Measurements from ENCODE around the gene MRLN.
"Not testable (repeated sequence)": the region's sequence is repeated elsewhere in the genome, so short reads cannot be mapped to it uniquely, and the experiment has no call there.

Gene MRLN

DNA sequence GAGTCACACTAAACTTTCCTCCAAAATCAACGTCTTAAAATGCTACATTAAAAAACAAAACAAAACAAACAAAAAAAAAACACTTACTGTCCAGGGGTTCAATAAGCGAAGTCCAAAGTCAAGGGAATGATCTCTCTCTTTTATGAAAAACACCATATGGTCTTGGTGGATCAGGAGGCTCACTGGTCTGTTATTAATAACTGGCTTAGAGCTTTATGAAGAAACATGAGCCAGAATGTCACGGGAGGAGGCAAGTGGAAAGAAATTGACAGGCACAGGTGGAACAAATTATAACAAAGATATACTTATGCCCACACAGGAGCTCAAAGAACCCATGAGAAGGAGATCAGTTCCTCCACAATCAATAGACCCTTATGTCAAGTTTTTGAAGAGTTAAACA is at the start of gene MRLN:
TSS of gene MRLN (minus strand) at position 189 of the 400 bp plus-strand sequence.
- DNase-seq (ENCODE audit: low read depth) = no peak

DNA sequence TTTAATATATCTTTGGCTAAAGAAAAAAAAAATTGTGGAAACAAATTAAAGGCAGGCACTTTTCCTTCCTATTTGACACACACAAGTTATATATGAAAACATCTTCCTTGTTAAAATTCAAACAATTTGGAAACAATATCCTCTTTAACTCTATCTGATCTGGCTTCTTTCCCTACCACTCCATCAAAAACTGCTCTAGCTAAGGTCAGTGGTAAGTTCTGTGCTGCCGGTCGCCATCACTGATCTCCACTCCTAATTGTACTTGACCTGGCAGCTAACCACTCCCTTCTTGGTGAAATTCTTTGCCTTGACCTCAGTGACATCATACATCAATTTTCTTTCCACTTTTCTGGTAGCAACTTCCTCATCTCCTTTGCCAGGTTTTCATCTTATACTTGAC is 47.9 kb upstream of the MRLN start:
- no peak for DNase-seq (ENCODE audit: low read depth)

DNA sequence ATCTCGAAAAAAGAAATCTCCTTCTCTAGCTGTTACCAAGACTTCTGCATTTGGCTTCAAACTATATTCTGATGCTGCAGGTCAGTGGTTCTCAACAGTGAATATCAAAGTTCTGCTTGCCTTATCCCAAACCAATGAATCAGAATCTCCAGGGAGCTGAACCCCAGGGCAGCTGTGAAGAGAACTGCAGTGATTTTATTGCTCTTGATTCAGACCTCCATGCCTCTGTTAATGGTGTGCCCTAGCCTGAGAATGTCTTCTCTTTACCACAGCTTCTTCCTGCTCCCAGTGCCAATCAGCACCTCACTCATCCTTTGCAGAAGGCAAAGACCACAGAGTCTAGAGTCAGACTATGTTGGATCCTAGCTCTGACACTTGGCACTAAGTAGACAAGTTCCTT is 46.2 kb upstream of the MRLN start:
- no peak for DNase-seq (ENCODE audit: low read depth)

DNA sequence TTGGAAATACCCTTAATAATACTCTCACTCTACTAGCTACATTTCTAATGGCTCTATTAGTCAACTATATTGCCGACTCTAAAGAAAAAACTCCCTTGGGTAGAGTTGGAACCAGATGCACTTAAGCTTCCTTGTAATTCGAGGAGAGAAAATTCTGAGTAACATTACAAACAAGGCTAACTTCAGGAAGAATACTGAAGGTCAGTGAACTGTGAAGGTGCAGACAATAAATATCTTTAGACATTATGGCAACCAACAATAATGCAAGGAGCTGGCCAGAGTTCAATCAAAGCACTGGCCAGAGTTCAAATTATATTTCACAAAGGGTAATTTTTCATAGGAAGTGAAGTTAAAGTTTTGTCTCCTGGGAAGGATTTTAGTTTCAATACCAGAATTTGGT is 40.7 kb upstream of the MRLN start:
- no peak for DNase-seq (ENCODE audit: low read depth)

DNA sequence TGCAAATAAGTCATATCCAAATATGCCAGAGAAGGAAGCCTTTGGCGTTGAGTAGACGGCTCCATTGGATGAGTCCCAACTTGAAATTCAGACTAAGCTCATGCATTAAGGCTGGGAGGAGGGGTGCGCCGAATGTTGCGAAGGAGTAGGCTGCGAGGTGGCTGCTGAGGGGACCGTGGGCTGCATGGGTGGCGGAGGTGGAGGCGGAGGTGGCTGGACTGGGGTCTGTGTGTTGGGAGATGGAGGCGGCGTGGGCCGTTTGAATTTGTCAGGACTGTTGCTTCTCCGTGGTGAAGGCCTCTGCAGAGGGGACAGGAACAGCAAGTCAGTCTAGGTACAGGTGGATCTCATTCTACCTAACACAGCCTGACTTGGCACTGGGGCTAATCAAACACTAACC is 39.6 kb upstream of the MRLN start:
- DNase-seq (ENCODE audit: low read depth) = no peak

DNA sequence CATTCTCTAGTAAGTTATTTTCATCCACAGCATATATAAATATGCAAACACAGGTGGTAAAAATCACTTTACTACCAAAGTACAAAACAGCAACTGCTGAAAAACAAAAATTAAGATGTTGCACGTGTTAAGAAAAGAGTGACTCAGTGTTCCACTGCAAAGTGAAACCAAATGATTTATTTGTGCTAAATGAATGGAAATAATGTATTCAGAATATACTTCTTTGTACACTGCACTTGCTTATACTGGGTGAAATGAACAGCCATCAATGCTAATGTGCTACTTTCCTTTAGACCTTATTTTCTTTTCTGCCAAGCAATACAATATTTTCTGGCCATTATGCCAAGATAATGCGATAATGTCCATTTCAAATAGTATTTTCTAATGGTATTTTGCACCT is 38.3 kb upstream of the MRLN start:
- DNase-seq (ENCODE audit: low read depth) = no peak

DNA sequence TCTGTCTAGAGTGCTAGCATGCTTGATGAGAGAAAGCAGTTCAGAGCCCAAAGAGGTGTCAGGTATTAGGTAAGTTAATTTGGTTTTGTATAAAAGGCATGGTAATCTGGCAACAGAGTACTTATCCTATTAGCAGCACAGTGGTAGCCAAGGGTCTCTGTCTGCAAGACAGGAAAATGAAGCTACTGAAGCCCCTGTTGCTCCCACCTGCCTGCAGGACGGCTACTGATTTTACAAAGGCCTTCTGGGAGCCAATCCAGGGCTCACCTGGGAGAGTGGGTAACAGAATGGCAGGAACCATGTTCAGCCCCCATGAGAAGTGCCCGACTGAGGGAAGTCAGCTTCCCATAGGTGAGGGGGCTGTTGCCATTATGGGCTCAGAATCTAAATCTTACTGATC is 36.8 kb upstream of the MRLN start:
- not testable (repeated sequence) for DNase-seq (ENCODE audit: low read depth)

DNA sequence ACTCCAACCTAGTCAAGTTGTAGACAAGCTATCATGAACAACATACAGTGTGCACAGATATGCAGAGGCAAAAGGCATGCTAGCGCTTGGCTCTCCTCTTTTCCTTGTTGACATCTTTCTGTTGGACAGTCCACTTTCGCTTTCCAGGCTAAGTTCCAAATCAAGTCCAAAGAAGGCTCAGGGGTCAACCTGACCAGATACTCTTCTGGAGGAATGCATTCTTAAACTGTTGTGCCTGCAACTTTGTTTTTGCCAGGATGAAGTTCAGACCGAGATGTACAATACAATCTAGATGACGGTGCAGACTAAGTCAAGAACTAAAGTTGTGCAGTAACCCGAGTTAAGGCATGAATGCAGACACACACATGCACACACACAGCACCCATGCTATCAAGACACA is 35.7 kb upstream of the MRLN start:
- not testable (repeated sequence) for DNase-seq (ENCODE audit: low read depth)

DNA sequence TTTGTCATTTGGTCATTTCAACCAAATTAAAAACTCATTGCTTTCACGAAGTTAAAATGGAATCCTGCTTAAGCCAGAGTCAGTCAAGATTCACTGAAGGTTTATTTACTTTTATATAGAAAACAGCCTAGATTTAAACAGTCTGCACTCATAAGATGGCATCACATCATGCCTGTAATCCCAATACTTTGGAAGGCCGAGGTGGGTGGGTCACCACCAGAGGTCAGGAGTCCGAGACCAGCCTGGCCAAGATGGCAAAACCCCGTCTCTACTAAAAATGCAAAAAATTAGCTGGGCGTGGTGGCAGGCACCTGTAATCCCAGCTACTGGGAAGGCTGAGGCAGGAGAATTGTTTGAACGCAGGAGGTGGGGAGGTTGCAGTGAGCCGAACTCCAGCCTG is 33.8 kb upstream of the MRLN start:
- not testable (repeated sequence) for DNase-seq (ENCODE audit: low read depth)

DNA sequence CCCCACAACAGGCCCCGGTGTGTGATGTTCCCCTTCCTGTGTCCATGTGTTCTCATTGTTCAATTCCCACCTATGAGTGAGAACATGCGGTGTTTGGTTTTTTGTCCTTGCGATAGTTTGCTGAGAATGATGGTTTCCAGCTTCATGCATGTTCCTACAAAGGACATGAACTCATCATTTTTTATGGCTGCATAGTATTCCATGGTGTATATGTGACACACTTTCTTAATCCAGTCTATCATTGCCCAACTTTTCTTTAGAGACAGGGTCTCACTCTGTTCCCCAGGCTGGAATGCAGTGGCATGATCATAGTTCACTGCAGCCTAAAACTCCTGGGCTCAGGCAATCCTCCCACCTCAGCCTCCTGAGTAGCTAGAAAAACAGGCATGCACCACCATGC is 32.2 kb upstream of the MRLN start:
- not testable (repeated sequence) for DNase-seq (ENCODE audit: low read depth)

DNA sequence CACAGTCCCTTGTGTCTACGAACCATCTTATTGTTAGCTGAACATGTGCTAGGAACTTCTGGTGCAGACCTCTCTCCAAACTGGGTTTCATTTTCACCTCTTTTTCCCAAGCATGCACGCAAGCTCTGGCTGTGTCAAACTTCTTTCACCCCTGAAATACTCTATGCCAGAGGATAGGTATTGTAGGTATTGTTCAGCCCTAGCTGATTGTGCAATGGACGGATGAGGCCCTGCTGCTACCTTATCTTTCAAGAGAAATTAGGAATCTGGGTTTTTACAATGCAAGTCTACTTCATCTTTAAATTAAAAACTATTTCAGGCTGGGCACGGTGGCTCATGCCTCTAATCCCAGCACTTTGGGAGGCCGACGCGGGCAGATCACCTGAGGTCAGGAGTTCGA is 28.3 kb upstream of the MRLN start:
- no peak for DNase-seq (ENCODE audit: low read depth)

DNA sequence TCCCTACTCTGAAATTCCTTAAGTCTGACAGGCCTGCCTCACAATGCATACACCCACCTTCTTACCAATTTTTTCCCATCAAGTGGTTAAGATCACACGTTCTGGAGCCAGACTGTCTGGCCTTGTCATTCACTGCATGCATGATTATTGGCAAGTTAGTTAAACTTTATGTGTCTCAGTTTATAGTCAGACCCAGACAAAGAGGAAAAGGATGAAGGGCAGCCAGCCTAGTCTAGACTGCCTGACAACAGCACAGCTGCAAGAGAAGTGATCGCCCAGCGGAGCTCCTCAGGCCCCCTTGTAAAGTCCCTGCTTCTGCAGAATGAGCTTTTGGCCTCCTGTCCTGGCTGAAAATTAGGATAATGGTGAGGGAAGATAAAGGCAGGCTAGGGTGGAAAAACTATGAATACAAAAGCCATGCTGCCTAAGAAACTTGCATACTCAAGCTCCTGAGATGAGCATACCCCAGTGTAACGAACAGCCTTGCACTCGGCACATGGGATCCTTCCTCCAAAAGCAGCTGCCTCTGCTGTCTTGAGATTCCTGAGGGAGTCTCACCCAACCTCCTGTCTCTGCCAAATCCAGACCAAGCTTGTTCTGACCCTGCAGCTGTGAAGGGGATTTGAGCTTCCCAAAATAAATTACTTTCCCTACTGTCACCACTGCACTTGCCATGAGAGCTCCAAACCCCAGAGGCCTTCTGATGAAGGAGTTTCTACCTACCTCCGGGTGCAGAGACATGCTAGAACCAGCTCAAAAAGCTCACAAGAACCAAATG is 26.7 kb upstream of the MRLN start:
- no peak for DNase-seq (ENCODE audit: low read depth)

DNA sequence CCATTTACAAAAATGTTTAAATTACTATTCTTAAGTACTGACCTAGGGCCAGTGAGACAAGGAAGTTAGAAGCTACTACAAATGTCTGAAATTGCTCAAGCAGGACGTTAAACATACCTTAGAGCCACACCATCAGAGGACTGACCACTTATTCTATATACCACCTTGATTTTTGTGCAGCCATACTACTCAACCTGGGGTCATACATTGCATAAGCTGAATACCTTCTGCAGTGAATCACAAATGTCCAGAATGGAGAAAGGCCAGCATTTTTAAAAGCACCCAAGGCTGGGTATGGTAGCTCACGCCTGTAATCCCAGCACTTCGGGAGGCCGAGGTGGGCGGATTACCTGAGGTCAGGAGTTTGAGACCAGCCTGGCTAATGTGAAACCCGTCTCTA is 21.2 kb upstream of the MRLN start:
- no peak for DNase-seq (ENCODE audit: low read depth)

DNA sequence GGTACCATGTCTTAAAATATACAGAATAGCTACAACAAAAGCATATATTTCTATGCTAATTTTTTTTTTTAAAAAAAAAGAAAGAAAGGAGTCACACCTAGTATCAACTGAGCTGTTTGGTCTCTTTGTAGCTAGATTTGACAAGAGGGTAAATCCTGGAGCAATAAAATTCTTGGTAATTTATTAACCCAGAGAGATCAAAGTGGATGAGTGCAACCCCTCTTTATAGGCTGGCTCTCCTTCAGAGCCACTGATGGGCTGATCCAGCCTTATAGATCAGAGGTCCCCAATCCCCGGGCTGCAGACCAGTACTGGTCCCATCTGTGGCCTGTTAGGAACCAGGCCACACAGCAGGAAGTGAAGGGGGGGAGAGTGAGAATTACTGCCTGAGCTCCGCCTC is 19.8 kb upstream of the MRLN start:
- no peak for DNase-seq (ENCODE audit: low read depth)

DNA sequence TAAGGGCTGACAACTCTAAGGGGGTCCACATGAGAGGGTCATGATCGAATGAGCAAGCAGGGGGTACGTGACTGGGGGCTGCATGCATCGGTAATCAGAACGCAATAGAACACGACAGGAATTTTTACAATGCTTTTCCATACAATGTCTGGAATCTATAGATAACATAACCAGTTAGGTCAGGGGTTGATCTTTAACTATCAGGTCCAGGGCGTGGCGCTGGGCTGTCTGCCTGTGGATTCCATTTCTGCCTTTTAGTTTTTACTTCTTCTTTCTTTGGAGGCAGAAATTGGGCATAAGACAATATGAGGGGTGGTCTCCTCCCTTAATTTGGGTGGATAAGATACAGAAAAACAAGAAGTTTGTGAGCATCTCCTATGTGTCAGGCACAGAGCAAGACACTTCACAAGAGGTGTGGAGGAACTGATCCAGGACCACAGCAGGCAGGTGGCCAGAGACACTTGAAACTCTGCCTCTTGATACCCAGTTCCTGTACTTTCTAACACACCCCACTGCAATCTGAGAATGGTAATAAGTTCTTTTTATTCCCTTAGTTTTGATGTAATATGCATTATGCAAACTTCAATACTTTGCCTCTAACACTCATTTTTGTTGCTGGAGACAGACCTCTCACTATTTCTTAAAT is 18.0 kb upstream of the MRLN start:
- no peak for DNase-seq (ENCODE audit: low read depth)

DNA sequence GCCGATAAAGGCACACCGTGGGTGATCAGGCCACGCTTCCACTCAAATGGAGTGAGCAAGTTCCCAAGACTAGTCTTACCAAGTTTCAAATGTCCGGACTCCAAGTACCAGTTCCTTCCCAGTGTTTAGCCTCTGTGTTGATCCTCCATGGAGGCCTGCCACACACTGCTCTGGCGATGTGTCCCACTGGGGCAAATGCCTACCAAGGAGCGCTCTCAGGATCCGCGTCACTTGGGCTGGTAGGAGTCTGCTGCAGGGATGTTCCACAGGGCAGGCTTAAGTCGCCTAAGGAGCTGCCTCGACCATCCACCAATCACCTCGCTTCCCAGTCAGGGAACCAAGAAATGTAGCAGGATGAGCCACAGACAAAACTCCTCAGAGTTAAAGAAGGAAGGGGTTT is 17.4 kb upstream of the MRLN start:
- DNase-seq (ENCODE audit: low read depth) = no peak

DNA sequence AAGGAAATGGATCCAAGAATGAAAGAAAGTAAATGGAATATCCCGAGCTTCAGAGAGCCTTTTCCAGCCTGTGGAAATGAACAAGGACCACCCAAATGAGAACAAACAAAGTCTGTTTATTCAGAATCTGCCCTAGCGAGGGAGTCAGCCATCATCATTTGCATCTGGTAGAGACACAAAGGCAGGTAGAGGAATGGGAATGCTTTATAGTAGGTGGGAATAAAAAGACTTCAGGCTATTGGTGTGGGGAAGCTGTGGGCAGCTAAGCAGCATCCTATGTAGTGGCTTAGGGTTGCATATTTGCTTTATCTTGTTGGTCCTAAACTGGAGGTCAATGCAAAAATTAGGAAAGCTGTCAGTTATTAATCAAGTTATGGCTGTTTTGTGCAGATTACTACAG is 9.2 kb upstream of the MRLN start:
- DNase-seq (ENCODE audit: low read depth) = no peak

DNA sequence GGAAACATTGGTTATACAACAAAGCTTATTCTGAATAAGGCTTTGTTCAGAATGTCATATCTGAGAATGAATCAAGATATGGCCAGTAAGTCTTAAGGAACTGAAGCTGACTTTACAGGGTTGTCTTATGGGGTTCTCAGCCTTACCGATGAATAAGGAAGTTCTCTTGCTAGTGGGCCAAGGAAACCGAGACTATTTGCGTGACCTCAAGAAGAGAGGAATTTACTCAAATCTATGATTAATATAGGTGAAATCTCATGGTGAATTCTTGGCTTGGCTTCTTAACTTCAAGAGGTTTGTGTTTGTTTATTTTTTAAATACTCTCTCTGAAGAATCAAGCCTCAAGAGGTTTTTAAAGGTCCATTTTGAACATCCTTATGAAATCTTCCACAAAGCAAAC is 4.7 kb upstream of the MRLN start:
- DNase-seq (ENCODE audit: low read depth) = no peak

DNA sequence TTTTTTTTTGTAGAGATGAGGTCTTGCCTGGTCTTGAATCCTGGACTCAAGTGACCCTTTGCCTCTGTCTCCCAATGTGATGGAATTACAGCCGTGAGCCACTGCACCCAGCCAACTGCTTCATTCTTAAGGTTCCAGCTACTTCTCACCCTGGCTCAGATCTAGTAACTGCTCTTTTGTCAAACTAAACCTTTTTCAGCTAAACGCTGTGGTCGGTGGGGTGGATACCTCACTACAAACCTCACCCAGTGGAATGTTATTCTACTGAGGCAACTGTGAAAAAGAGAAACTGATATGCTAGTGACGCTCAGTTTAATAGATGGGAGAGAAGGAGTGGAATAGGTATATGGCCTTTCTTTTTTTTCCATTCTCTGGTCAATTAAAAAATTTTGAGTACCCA is 1.7 kb upstream of the MRLN start:
- no peak for DNase-seq (ENCODE audit: low read depth)

DNA sequence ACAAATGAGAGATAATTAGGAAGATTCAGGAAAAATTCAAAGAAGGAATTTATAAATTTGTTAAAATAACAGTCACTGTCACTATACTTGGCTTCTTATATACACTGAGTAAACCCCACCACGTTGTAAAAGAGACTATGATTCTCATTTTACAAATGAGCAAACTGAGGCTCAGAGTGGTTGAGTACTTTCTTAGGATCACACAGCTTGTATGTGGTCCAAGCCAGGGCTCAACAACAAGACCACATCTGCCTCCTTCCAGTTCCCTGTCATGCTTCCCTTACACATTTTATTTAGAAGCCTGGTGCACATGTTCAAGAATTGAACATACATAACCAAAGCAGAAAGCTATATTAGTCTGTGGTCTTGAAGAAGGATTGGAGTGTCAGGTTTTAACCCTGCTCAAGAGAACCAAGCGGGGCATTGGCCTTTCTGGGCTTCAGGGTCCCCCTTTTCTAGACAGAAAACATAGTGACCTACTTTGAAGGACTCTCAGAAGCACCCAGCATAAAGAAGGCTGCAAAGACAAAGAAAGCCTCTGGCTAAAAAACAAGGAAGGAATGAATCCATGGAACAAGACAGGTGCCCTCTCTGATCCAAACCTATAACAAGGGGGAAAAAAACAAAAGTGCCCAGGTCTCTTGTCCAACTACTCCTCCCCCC is 846 bp downstream of the MRLN start:
- no peak for DNase-seq (ENCODE audit: low read depth)

DNA sequence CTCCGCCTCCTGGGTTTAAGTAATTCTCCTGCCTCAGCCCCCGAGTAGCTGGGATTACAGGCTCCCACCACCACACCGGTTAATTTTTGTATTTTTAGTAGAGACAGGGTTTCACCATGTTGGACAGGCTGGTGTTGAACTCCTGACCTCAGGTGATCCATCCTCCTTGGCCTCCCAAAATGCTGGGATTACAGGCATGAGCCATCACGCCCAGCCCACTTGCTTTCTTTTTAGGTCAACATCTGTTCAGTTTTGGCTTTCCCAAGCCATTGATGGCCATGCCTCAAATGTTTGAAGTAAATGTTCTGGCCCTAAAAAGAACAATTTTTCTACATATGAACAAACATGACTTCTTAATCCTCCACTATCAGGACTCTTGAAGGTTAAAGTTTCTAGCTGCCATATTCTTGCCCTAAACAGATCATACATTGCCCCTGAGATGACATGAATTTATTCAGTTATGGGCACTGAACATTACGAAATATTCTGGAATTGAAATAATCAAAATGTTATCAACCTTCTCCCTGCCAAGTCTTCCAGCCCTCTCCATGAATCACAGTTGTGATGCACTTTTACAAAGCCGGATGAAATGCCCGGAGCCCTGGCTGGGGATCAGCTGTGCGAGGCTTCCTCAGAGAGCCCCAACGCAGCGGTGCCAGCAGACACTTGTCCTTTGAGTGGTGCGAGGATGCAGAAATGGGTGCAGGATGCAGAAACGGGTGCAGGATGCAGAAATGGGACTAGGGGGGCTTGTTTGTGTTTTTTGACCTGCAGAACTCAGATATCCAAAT is 2.9 kb downstream of the MRLN start:
- no peak for DNase-seq (ENCODE audit: low read depth)

DNA sequence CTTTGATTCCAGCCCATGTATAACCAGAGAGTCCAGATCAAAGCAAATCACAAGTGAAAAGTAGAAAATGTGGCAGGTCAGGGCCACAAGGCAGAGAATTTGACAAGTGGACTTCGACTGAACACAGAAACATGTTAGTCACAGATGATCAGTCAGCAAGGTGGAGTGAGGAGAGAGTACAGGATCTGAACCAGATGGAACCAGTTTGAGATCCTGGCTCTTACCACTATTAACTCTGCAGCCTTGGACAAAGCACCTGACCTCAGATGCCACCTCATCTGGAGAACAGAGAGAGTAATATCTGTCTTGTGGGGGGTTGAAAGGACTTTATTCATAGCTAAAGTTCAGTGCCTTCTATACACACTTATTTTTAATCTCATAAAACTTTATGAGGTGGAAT is 4.4 kb downstream of the MRLN start:
- no peak for DNase-seq (ENCODE audit: low read depth)

Data from activated gamma-delta T cell treated with anti-CD3 and anti-CD28 coated beads, Interleukin-2, amount 50 U/mL, for 16 hours (primary cell).